ENCODE data around the gene NFX1.
"Not testable (repeated sequence)": the region's sequence is repeated elsewhere in the genome, so short reads cannot be mapped to it uniquely, and the experiment has no call there.

NFX1 gene

GRCh38 chr9:33294670-33295432, 4.5 kb downstream of the NFX1 start:
- no peak for DNase-seq
- intact Hi-C loops (cut with DNase I), result loop anchor here (10.0 kb wide), 1 partner anchor 180 kb away; the partner anchor contains the start of gene NOL6

- intact Hi-C loops (cut with DNase I), result loop anchor here (10.0 kb wide), 1 partner anchor 179 kb away; the partner anchor contains the start of gene NOL6
- DNase-seq, result no peak
Measured at GRCh38 chr9:33295571-33295970, 5.3 kb downstream of the NFX1 start.

GRCh38 chr9:33297432-33297831, 7.1 kb downstream of the NFX1 start:
- intact Hi-C loops (cut with DNase I), result loop anchor here (10.0 kb wide), 1 partner anchor 177 kb away; the partner anchor contains the start of gene NOL6
- peak in 35 of 42 donors; percentile 14 to 68 (median 42) for DNase-seq

GRCh38 chr9:33300546-33300945, 10.2 kb downstream of the NFX1 start:
- DNase-seq, result no peak
- intact Hi-C loops (cut with DNase I), result no loop called here

- intact Hi-C loops (cut with DNase I), result no loop called here
- no peak for DNase-seq
Measured at GRCh38 chr9:33304362-33304761, 14.0 kb downstream of the NFX1 start.

- no peak for DNase-seq
- intact Hi-C loops (cut with DNase I), result no loop called here
Measured at GRCh38 chr9:33306037-33306436, 15.7 kb downstream of the NFX1 start.

GRCh38 chr9:33307067-33307466, 16.8 kb downstream of the NFX1 start:
- intact Hi-C loops (cut with DNase I), result no loop called here
- no peak for DNase-seq

- intact Hi-C loops (cut with DNase I), result no loop called here
- no peak for DNase-seq
Measured at GRCh38 chr9:33309903-33310302, 19.6 kb downstream of the NFX1 start.

- no peak for DNase-seq
- intact Hi-C loops (cut with DNase I), result no loop called here
Measured at GRCh38 chr9:33310748-33311147, 20.4 kb downstream of the NFX1 start.

GRCh38 chr9:33311953-33312352, 21.6 kb downstream of the NFX1 start:
- no peak for DNase-seq
- intact Hi-C loops (cut with DNase I), result no loop called here

- intact Hi-C loops (cut with DNase I), result no loop called here
- no peak for DNase-seq
Measured at GRCh38 chr9:33315371-33315770, 25.1 kb downstream of the NFX1 start.

- intact Hi-C loops (cut with DNase I); DNase-seq: not testable (repeated sequence)
Measured at GRCh38 chr9:33317136-33317535, 26.8 kb downstream of the NFX1 start.

GRCh38 chr9:33318225-33318624, 27.9 kb downstream of the NFX1 start:
- intact Hi-C loops (cut with DNase I), result no loop called here
- no peak for DNase-seq

GRCh38 chr9:33318781-33319180, 28.5 kb downstream of the NFX1 start:
- no peak for DNase-seq
- intact Hi-C loops (cut with DNase I), result no loop called here

GRCh38 chr9:33320230-33320567, 29.9 kb downstream of the NFX1 start:
- intact Hi-C loops (cut with DNase I), result no loop called here
- no peak for DNase-seq

GRCh38 chr9:33320568-33321261, 30.4 kb downstream of the NFX1 start:
- intact Hi-C loops (cut with DNase I), result no loop called here
- DNase-seq, result peak in 6 of 42 donors; percentile 7 to 39 (median 15)

- intact Hi-C loops (cut with DNase I), result no loop called here
- no peak for DNase-seq
Measured at GRCh38 chr9:33329117-33329563, 38.8 kb downstream of the NFX1 start.

GRCh38 chr9:33329979-33330378, 39.7 kb downstream of the NFX1 start:
- intact Hi-C loops (cut with DNase I), result no loop called here
- no peak for DNase-seq

- intact Hi-C loops (cut with DNase I), result no loop called here
- DNase-seq, result no peak
Measured at GRCh38 chr9:33331377-33331891, 41.1 kb downstream of the NFX1 start.

- no peak for DNase-seq
- intact Hi-C loops (cut with DNase I), result no loop called here
Measured at GRCh38 chr9:33332011-33332410, 41.7 kb downstream of the NFX1 start.

All from head of caudate nucleus (tissue), 42 donors.